Measurements from ENCODE around the gene TENM4.
"Not testable (repeated sequence)": the region's sequence is repeated elsewhere in the genome, so short reads cannot be mapped to it uniquely, and the experiment has no call there.

The TENM4 gene

DNA sequence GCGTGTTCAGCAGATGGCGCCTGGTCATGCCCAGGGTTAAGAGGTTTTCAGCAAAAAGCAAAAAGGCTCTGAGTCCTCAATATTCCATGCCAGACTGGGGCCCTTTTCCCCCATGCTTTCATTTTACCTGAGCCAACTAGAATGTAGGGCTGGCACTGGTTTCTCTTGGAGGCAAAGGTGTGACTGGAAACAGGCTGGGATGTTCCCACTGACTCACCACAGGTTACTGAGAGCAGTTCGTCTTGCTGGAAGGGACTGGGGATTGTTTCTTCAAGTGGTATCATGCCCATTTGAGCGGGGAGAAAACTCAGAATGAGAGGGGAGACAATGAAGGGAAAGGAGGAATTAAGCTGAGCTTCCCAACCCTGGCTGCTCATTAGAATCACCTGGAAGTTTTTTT is 243.9 kb downstream of the TENM4 start:
- TF ChIP-seq ISL1 (CRISPR knock-in tag; IDR thresholded peaks at IDR 0.05) (no peak), PPARA (CRISPR knock-in tag; IDR thresholded peaks at IDR 0.05; ENCODE audit: borderline replicate concordance) (no peak), SNAI2 (CRISPR knock-in tag; IDR thresholded peaks at IDR 0.05) (no peak)
- no peak for ATAC-seq

DNA sequence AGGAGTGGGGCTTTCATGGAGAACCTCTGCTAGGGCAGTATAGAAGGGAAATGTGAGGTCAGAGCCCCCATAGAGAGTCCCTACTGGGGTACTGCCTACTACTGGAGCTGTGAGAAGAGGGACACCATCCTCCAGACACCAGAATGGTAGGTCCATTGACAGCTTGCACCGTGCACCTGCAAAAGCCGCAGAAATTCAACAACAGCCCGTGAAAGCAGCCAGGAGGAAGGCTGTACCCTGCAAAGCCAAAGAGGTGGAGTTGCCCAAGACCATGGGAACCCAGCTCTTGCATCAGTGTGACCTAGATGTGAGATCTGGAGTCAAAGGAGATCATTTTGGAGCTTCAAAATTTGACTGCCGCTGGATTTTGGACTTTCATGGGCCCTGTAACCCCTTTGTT is 245.6 kb downstream of the TENM4 start:
- no peak for ATAC-seq
- no peak for TF ChIP-seq TCF4 (CRISPR knock-in tag; IDR thresholded peaks at IDR 0.05; ENCODE audit: borderline replicate concordance)
- TF ChIP-seq RARB (CRISPR knock-in tag; IDR thresholded peaks at IDR 0.05) = no peak
- no peak for TF ChIP-seq SNAI2 (CRISPR knock-in tag; IDR thresholded peaks at IDR 0.05)
- TF ChIP-seq ZFP3 (CRISPR knock-in tag; IDR thresholded peaks at IDR 0.05) = no peak
- TF ChIP-seq, protein P1, sequence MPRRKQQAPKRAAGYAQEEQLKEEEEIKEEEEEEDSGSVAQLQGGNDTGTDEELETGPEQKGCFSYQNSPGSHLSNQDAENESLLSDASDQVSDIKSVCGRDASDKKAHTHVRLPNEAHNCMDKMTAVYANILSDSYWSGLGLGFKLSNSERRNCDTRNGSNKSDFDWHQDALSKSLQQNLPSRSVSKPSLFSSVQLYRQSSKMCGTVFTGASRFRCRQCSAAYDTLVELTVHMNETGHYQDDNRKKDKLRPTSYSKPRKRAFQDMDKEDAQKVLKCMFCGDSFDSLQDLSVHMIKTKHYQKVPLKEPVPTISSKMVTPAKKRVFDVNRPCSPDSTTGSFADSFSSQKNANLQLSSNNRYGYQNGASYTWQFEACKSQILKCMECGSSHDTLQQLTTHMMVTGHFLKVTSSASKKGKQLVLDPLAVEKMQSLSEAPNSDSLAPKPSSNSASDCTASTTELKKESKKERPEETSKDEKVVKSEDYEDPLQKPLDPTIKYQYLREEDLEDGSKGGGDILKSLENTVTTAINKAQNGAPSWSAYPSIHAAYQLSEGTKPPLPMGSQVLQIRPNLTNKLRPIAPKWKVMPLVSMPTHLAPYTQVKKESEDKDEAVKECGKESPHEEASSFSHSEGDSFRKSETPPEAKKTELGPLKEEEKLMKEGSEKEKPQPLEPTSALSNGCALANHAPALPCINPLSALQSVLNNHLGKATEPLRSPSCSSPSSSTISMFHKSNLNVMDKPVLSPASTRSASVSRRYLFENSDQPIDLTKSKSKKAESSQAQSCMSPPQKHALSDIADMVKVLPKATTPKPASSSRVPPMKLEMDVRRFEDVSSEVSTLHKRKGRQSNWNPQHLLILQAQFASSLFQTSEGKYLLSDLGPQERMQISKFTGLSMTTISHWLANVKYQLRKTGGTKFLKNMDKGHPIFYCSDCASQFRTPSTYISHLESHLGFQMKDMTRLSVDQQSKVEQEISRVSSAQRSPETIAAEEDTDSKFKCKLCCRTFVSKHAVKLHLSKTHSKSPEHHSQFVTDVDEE (CRISPR knock-in tag; IDR thresholded peaks at IDR 0.05) = no peak
- no peak for TF ChIP-seq TOX (CRISPR knock-in tag; IDR thresholded peaks at IDR 0.05; ENCODE audit: borderline replicate concordance)

GRCh38 chr11:79193663-79194310 is 247.0 kb downstream of the TENM4 start:
- no peak for ATAC-seq
- TF ChIP-seq ZNF70 (CRISPR knock-in tag; IDR thresholded peaks at IDR 0.05) (no peak), ZFP30 (CRISPR knock-in tag; IDR thresholded peaks at IDR 0.05) (no peak), BACH2 (CRISPR knock-in tag; IDR thresholded peaks at IDR 0.05; ENCODE audit: borderline replicate concordance) (no peak), CREB5 (CRISPR knock-in tag; IDR thresholded peaks at IDR 0.05; ENCODE audit: low read depth) (no peak), RARB (CRISPR knock-in tag; IDR thresholded peaks at IDR 0.05) (no peak), OSR1 (CRISPR knock-in tag; IDR thresholded peaks at IDR 0.05) (no peak), GLIS3 (CRISPR knock-in tag; IDR thresholded peaks at IDR 0.05) (no peak), ZFP3 (CRISPR knock-in tag; IDR thresholded peaks at IDR 0.05) (no peak), ZNF565 (CRISPR knock-in tag; conservative IDR thresholded peaks at IDR 0.05; ENCODE audit: low read depth) (no peak), TOX (CRISPR knock-in tag; IDR thresholded peaks at IDR 0.05; ENCODE audit: borderline replicate concordance) (no peak), SNAI2 (CRISPR knock-in tag; IDR thresholded peaks at IDR 0.05) (no peak), TCF4 (CRISPR knock-in tag; IDR thresholded peaks at IDR 0.05; ENCODE audit: borderline replicate concordance) (no peak)
- TF ChIP-seq, protein P2, sequence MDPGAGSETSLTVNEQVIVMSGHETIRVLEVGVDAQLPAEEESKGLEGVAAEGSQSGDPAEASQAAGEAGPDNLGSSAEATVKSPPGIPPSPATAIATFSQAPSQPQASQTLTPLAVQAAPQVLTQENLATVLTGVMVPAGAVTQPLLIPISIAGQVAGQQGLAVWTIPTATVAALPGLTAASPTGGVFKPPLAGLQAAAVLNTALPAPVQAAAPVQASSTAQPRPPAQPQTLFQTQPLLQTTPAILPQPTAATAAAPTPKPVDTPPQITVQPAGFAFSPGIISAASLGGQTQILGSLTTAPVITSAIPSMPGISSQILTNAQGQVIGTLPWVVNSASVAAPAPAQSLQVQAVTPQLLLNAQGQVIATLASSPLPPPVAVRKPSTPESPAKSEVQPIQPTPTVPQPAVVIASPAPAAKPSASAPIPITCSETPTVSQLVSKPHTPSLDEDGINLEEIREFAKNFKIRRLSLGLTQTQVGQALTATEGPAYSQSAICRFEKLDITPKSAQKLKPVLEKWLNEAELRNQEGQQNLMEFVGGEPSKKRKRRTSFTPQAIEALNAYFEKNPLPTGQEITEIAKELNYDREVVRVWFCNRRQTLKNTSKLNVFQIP (CRISPR knock-in tag; IDR thresholded peaks at IDR 0.05; ENCODE audit: borderline replicate concordance, low read depth) = no peak

- TF ChIP-seq ZNF8 (CRISPR knock-in tag; IDR thresholded peaks at IDR 0.05) (no peak), TOX (CRISPR knock-in tag; IDR thresholded peaks at IDR 0.05; ENCODE audit: borderline replicate concordance) (no peak), RARB (CRISPR knock-in tag; IDR thresholded peaks at IDR 0.05) (no peak), ISL1 (CRISPR knock-in tag; IDR thresholded peaks at IDR 0.05) (no peak), BACH2 (CRISPR knock-in tag; IDR thresholded peaks at IDR 0.05; ENCODE audit: borderline replicate concordance) (no peak), PATZ1 (CRISPR knock-in tag; IDR thresholded peaks at IDR 0.05; ENCODE audit: borderline replicate concordance) (no peak), ZNF565 (CRISPR knock-in tag; conservative IDR thresholded peaks at IDR 0.05; ENCODE audit: low read depth) (no peak), CSDC2 (CRISPR knock-in tag; IDR thresholded peaks at IDR 0.05) (no peak), ESRRG (CRISPR knock-in tag; IDR thresholded peaks at IDR 0.05) (no peak), GLIS3 (CRISPR knock-in tag; IDR thresholded peaks at IDR 0.05) (no peak), TCF4 (CRISPR knock-in tag; IDR thresholded peaks at IDR 0.05; ENCODE audit: borderline replicate concordance) (no peak), ARNTL (CRISPR knock-in tag; IDR thresholded peaks at IDR 0.05; ENCODE audit: borderline replicate concordance, low read depth) (no peak), PPARA (CRISPR knock-in tag; IDR thresholded peaks at IDR 0.05; ENCODE audit: borderline replicate concordance) (no peak)
- TF ChIP-seq, protein P1 (CRISPR knock-in tag; IDR thresholded peaks at IDR 0.05) = no peak
- TF ChIP-seq, protein P3, sequence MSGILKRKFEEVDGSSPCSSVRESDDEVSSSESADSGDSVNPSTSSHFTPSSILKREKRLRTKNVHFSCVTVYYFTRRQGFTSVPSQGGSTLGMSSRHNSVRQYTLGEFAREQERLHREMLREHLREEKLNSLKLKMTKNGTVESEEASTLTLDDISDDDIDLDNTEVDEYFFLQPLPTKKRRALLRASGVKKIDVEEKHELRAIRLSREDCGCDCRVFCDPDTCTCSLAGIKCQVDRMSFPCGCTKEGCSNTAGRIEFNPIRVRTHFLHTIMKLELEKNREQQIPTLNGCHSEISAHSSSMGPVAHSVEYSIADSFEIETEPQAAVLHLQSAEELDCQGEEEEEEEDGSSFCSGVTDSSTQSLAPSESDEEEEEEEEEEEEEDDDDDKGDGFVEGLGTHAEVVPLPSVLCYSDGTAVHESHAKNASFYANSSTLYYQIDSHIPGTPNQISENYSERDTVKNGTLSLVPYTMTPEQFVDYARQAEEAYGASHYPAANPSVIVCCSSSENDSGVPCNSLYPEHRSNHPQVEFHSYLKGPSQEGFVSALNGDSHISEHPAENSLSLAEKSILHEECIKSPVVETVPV (CRISPR knock-in tag; IDR thresholded peaks at IDR 0.05) = no peak
- ATAC-seq = no peak
Observed at GRCh38 chr11:79192836-79193235, 248.0 kb downstream of the TENM4 start.

- ATAC-seq = not testable (repeated sequence)
Observed at GRCh38 chr11:79191716-79192115, 249.1 kb downstream of the TENM4 start.
